ENCODE data around the gene LIMCH1. TPM values are rescaled to one million over a fixed set of nuclear protein-coding genes. Genes with fewer than 3 reads are reported as not detected.

Gene LIMCH1
- total and polyA plus RNA-seq, 7 donors: 14.2 to 279 (median 169) TPM

DNA sequence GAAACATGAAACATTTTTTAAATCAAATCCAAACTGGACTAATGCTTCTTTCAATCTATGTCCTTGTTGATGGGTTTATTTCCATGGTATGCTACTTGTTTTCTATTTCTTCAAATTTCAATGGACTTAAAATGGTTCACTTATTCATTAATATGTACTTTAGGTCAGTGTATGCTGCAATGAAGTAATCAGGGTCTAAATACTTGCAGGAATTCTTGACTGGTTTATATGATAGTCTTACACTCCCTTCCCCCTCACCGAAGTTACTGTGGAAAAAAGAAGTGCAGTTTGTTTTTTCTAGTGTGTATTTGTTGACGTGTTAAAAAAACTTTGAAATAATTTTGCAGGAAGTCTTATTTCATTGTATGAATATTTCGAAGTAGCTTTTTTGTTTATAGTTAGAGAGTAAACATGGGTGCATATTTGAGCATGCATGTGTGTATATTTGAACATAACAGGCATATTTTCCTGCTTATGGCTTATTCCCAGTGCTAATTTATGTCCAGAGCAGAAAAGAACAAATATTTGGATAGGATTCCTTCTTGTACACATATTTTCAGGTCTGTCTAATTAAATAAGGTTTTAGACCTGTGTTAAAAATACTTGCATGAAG is 65.0 kb downstream of the LIMCH1 start:
- peaks cover 16% of the 10 kb centered on the region for H3K4me1 ChIP-seq
- whole genome bisulfite sequencing, 3 donors: 72 to 77% (median 76%) methylated on average over 3 of the region's 3 CpGs
- peaks cover 0 to 20% of the 10 kb centered on the region in 2 donors for H3K36me3 ChIP-seq (ENCODE audit: insufficient read depth in 1 of 2, low read depth in 1 of 2)
- ATAC-seq (no peak), DNase-seq (no peak)
- H3K4me3 ChIP-seq: no peak overlapping the region
- intact Hi-C loops (cut with DNase I): no loop called here
- TF ChIP-seq, protein P1, sequence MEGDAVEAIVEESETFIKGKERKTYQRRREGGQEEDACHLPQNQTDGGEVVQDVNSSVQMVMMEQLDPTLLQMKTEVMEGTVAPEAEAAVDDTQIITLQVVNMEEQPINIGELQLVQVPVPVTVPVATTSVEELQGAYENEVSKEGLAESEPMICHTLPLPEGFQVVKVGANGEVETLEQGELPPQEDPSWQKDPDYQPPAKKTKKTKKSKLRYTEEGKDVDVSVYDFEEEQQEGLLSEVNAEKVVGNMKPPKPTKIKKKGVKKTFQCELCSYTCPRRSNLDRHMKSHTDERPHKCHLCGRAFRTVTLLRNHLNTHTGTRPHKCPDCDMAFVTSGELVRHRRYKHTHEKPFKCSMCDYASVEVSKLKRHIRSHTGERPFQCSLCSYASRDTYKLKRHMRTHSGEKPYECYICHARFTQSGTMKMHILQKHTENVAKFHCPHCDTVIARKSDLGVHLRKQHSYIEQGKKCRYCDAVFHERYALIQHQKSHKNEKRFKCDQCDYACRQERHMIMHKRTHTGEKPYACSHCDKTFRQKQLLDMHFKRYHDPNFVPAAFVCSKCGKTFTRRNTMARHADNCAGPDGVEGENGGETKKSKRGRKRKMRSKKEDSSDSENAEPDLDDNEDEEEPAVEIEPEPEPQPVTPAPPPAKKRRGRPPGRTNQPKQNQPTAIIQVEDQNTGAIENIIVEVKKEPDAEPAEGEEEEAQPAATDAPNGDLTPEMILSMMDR (IDR thresholded peaks at IDR 0.05): no peak
- no peak overlapping the region for H3K27ac ChIP-seq
- no peaks in the 10 kb centered on the region for H3K9me3 ChIP-seq
- H3K27me3 ChIP-seq (ENCODE audit: insufficient read depth in 3 of 3, low read length in 2 of 3): no peaks in the 10 kb centered on the region

GRCh38 chr4:41609851-41610250 is 71.9 kb downstream of the LIMCH1 start:
- Histone ChIP-seq H3K4me1 (peaks cover 14% of the 10 kb centered on the region), H3K36me3 (ENCODE audit: insufficient read depth in 1 of 2, low read depth in 1 of 2) (peaks cover 0 to 39% of the 10 kb centered on the region in 2 donors), H3K9me3 (no peaks in the 10 kb centered on the region), H3K4me3 (no peak overlapping the region), H3K27me3 (ENCODE audit: insufficient read depth in 3 of 3, low read length in 2 of 3) (no peaks in the 10 kb centered on the region), H3K27ac (no peak overlapping the region)
- WGBS, 3 donors: 66 to 85% (median 66%) methylated on average over 5 of the region's 5 CpGs
- TF ChIP-seq, protein P1 (IDR thresholded peaks at IDR 0.05): no peak
- intact Hi-C loops (cut with DNase I): no loop called here
- no peak for DNase-seq
- no peak for ATAC-seq

GRCh38 chr4:41610474-41610873 is 72.5 kb downstream of the LIMCH1 start:
- Histone ChIP-seq H3K27me3 (ENCODE audit: insufficient read depth in 3 of 3, low read length in 2 of 3) (no peaks in the 10 kb centered on the region), H3K9me3 (no peaks in the 10 kb centered on the region), H3K4me3 (no peak overlapping the region), H3K36me3 (ENCODE audit: insufficient read depth in 1 of 2, low read depth in 1 of 2) (peaks cover 0 to 44% of the 10 kb centered on the region in 2 donors), H3K4me1 (peaks cover 14% of the 10 kb centered on the region), H3K27ac (no peak overlapping the region)
- DNase-seq (no peak), ATAC-seq (no peak)
- intact Hi-C loops (cut with DNase I): no loop called here
- TF ChIP-seq, protein P1 (IDR thresholded peaks at IDR 0.05): no peak
- WGBS, 3 donors: 96 to 97% (median 97%) methylated on average over 3 of the region's 3 CpGs

GRCh38 chr4:41611124-41611838 is 73.3 kb downstream of the LIMCH1 start:
- TF ChIP-seq, protein P1 (IDR thresholded peaks at IDR 0.05): no peak
- Histone ChIP-seq H3K9me3 (no peaks in the 10 kb centered on the region), H3K4me3 (no peak overlapping the region), H3K36me3 (ENCODE audit: insufficient read depth in 1 of 2, low read depth in 1 of 2) (peaks cover 0 to 40% of the 10 kb centered on the region in 2 donors), H3K27me3 (ENCODE audit: insufficient read depth in 3 of 3, low read length in 2 of 3) (no peaks in the 10 kb centered on the region), H3K27ac (peak overlapping the region; percentile 44), H3K4me1 (peaks cover 14% of the 10 kb centered on the region)
- intact Hi-C loops (cut with DNase I): no loop called here
- peak; percentile 53 to 82 (median 76) for ATAC-seq
- WGBS, 3 donors: 53 to 59% (median 56%) methylated on average over 1 of the region's 1 CpG
- no peak for DNase-seq

Data from psoas muscle (tissue), 8 donors.